GM08714 (cell line): ENCODE data around the gene SYTL2.
"Not testable (repeated sequence)": the region's sequence is repeated elsewhere in the genome, so short reads cannot be mapped to it uniquely, and the experiment has no call there.

ENCODE experiments used
- H3K4me3 ChIP-seq: fragments of 200-500 bp; sonication (Bioruptor generic); 2 replicates; pipeline ENCODE4 v1.5.1; 2014; ENCODE audit warnings: mild to moderate bottlenecking, low read length, inconsistent platforms
- ZNF274 ChIP-seq: IDR thresholded peaks from 2 replicates; pipeline ENCODE4 v1.6.1; 2012; ENCODE audit warnings: mild to moderate bottlenecking, low read depth, low read length

The SYTL2 gene

GRCh38 chr11:85791409-85791990, 19.4 kb downstream of the SYTL2 start:
- TF ChIP-seq ZNF274, result no peak
- H3K4me3 ChIP-seq, result no peak overlapping the region

- TF ChIP-seq ZNF274, result no peak
- no peak overlapping the region for H3K4me3 ChIP-seq
These were observed 22.9 kb downstream of the SYTL2 start for GRCh38 chr11:85787809-85788760.

DNA sequence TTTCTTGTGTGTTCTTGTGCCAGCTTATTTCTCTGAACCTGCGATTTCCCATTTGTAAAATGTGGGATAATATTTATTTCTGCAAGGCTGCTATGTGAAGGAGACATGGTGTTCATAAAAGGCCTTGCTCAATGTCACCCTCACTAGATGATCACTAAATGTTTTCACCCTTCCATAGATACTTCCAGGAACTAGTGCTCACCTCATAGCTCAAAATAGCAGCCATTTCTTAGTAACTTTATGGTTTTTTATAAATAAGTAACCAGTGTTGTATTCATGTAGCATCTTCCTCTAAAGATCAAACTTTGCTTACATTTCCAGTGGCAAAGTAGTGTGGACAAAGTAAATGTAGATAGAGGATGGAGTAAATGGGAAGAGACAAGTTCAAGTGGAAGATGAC, 23.8 kb downstream of the SYTL2 start:
- TF ChIP-seq ZNF274, result no peak
- H3K4me3 ChIP-seq, result no peak overlapping the region

- TF ChIP-seq ZNF274, result no peak
- no peak overlapping the region for H3K4me3 ChIP-seq
These were observed 26.3 kb downstream of the SYTL2 start for GRCh38 chr11:85784480-85785265.

DNA sequence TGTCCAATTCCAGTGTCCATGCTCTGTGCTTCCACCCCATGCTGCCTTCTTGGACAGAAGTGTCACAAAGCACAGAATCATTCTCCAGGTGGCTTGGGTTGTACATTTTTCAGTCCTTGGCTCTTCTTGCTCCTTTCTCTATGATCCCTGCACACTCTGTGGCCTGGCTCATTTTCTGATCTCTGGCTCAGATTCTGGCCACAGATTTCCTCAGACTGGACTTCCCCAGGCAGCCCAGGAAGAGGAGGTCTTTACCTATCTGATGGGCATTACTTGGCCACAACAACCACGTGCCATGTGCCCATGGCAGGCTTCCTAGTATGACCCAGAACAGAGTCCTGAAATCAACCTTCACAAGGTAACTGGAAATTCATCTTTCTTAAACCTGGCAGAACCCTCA, 27.2 kb downstream of the SYTL2 start:
- H3K4me3 ChIP-seq, result no peak overlapping the region
- no peak for TF ChIP-seq ZNF274

DNA sequence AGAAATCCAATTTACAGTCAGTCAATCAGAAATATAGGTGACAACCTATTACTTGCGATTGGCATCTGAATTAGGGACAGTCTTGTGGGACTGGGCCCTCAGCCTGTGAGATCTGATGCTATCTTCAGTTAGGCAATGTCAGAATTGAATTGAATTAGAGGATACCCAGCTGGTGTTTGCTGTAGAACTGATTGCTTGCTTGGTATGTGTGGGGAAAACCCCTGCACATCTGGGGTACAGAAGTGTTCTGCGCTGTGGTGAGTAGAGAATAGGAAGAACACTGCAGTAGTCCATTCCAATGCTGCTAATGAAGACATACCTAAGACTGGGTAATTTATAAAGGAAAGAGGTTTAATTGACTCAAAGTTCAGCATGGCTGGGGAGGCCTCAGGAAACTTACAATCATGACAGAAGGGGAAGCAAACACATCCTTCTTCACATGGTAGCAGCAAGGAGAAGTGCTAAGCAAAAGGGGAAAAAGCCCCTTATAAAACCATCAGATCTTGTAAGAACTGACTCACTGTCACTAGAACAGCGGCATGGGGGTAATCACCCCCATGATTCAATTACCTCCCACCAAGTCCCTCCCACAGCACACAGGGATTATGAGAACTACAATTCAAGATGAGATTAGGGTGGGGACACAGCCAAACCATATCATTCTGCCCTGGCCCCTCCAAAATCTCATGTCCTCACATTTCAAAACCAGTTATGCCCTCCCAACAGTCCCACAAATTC, 30.0 kb downstream of the SYTL2 start:
- not testable (repeated sequence) for H3K4me3 ChIP-seq

DNA sequence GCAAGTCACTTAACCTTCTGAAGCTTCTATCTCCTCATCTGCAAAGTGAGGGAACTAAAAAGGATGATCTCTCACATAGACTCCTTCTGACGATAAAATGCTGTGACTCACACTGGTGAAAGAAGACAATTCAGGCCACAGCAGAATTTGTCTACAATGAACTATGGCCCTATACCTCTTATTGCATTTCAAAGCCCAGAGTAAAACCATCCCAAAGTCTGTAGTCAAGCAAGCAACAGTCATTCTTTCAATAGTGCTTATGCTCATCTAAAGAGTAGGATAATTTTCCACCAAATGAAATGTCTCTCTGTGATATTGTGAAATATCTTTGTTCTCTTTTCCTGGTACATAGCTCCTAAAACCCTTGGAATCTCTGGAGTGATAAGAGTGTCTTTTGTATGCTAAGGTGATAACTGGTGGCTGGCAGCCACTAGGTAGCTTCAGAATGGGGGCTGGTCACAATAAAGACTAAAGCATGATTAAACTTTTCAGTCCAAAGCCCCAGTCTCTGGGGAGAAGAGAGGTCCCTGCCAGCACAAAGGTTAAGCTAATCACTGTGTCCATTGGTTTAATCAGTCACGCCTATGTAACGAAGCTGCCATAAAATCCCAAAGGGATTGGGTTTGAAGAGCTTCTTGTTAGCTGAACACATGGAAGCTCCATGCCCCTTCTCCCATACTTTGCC, 30.8 kb downstream of the SYTL2 start:
- TF ChIP-seq ZNF274, result no peak
- H3K4me3 ChIP-seq, result no peak overlapping the region

GRCh38 chr11:85777603-85777972, 33.4 kb downstream of the SYTL2 start:
- H3K4me3 ChIP-seq, result not testable (repeated sequence)

- TF ChIP-seq ZNF274, result no peak
- H3K4me3 ChIP-seq, result no peak overlapping the region
These were observed 33.9 kb downstream of the SYTL2 start for GRCh38 chr11:85776951-85777602.

DNA sequence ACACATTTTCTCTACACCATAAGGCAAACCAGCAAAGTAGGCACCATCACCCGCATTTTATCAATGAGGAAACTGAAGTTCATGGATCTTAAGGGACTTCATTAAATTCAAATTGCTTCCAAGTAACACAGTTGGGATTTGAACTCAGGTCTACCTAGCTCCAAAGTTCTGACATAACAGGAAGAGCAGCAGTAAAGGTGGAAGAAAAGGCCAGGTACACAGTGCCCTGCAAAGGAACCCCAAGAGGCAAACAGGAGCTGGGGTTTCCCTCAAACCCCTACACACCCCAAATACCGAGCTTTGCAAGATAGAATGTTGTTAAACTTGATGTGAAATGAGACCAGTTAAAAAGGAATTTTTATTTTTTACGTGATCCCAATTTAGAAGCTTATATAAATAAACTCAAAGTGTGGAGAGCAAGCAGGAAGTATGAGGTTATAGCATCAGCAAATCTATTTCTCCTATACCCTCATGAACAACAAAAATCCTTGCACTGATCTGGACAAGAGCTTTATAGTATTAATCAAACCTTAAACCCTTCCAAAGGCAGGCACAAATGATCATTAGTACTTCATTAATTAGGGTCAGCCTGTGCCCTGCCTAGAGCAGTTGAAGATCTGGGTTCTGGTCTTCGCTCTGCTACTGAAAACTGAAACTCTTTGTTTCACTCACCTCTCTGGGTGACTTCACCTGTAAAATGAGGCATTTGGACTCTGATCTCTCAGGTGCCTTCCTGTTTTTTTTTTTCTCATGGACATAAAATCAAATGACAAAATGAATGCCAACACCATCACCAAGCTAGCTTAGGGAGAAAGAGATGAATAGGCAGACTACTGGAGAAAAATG, 36.5 kb downstream of the SYTL2 start:
- TF ChIP-seq ZNF274, result no peak
- H3K4me3 ChIP-seq, result no peak overlapping the region

GRCh38 chr11:85772695-85773094, 38.2 kb downstream of the SYTL2 start:
- no peak overlapping the region for H3K4me3 ChIP-seq
- no peak for TF ChIP-seq ZNF274

GRCh38 chr11:85771568-85771967, 39.4 kb downstream of the SYTL2 start:
- no peak for TF ChIP-seq ZNF274
- H3K4me3 ChIP-seq, result no peak overlapping the region

- no peak for TF ChIP-seq ZNF274
- H3K4me3 ChIP-seq, result no peak overlapping the region
These were observed 41.2 kb downstream of the SYTL2 start for GRCh38 chr11:85769771-85770170.
